ENCODE data around the gene PATJ. TPM values are rescaled to one million over a fixed set of nuclear protein-coding genes. Genes with fewer than 3 reads are reported as not detected.

The PATJ gene
- total RNA-seq, 1 experiment from 2014 or later, result 72.2 TPM

GRCh38 chr1:62117018-62117750, 374.9 kb downstream of the PATJ start:
- H3K4me1 Mint-ChIP-seq (ENCODE audit: low read depth, unreplicated experiment), result peaks cover 17% of the 10 kb centered on the region
- no peaks in the 10 kb centered on the region for H3K9me3 Mint-ChIP-seq (ENCODE audit: low read depth, unreplicated experiment)
- no peak for DNase-seq
- TF ChIP-seq CTCF (IDR thresholded peaks at IDR 0.05; ENCODE audit: unreplicated experiment), result no peak
- CTCF ChIA-PET, result no interaction called here
- H3K27me3 Mint-ChIP-seq (ENCODE audit: unreplicated experiment), result no peaks in the 10 kb centered on the region
- no TSS peak for BruUV-seq (replicated peaks)
- intact Hi-C loops (cut with micrococcal nuclease; ENCODE audit: unreplicated experiment), result no loop called here
- no peak overlapping the region for H3K27ac Mint-ChIP-seq (ENCODE audit: unreplicated experiment)
- no peak overlapping the region for H3K4me3 Mint-ChIP-seq (ENCODE audit: low read depth, unreplicated experiment)
- peaks cover 18% of the 10 kb centered on the region for H3K36me3 Mint-ChIP-seq (ENCODE audit: insufficient read depth, unreplicated experiment)

DNA sequence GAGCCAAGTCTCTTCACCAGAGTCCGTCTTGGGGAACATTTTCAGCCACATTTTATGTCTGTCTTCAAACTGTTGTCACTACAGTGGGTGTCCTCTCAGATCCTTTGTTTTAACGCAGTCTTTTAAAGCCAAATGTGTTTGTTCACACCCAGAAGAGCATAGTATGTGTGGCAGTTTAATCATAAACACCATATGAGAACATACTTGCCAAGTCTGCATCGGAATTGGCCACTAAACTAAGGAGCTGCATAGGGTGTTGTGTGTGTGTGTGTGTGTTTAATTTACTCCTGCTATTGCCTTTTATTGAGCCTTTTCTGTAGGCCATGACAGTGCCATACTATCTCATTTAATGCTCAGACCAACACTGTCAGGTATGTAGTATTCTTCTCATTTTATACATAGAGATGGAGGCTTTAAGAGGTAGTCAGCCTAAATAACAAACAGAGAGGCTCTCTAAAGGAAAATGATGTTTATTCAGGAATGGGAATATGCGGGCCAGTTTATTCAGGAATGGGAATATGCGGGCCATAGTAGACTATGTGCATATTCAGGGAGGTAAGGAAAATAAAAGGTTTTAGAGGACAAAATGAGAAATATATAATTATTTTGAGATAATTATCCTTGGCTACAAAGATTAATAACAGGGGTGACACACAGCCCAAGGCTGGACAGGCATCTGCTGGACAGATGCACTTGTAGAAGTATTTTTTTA, 384.5 kb downstream of the PATJ start:
- Mint-ChIP-seq H3K27ac (ENCODE audit: unreplicated experiment) (no peak overlapping the region), H3K27me3 (ENCODE audit: unreplicated experiment) (no peaks in the 10 kb centered on the region), H3K4me3 (ENCODE audit: low read depth, unreplicated experiment) (no peak overlapping the region), H3K9me3 (ENCODE audit: low read depth, unreplicated experiment) (no peaks in the 10 kb centered on the region), H3K36me3 (ENCODE audit: insufficient read depth, unreplicated experiment) (peaks cover 19% of the 10 kb centered on the region), H3K4me1 (ENCODE audit: low read depth, unreplicated experiment) (peaks cover 8% of the 10 kb centered on the region)
- TF ChIP-seq CTCF (IDR thresholded peaks at IDR 0.05; ENCODE audit: unreplicated experiment), result no peak
- no peak for DNase-seq
- CTCF ChIA-PET, result no interaction called here
- BruUV-seq (replicated peaks), result no TSS peak
- intact Hi-C loops (cut with micrococcal nuclease; ENCODE audit: unreplicated experiment), result no loop called here

DNA sequence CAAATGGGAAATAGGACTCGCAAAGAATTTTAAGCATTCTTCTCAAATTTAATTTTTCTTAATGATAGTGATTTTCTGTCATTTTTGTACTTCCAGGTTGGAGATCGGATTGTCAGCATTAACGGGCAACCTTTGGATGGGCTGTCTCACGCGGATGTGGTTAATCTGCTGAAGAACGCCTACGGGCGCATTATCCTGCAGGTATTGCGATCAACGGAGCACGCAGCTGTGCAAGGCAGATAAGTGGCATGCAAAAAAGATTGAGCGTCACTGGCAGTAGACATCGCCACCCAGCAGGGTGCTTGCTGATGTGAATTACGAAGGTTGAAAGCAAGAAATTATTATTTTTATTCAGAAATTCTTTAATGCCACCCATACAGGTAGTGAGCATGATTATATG, 386.5 kb downstream of the PATJ start:
- BruUV-seq (replicated peaks), result no TSS peak
- DNase-seq, result no peak
- Mint-ChIP-seq H3K4me1 (ENCODE audit: low read depth, unreplicated experiment) (no peaks in the 10 kb centered on the region), H3K27ac (ENCODE audit: unreplicated experiment) (no peak overlapping the region), H3K4me3 (ENCODE audit: low read depth, unreplicated experiment) (no peak overlapping the region), H3K27me3 (ENCODE audit: unreplicated experiment) (no peaks in the 10 kb centered on the region), H3K36me3 (ENCODE audit: insufficient read depth, unreplicated experiment) (peaks cover 11% of the 10 kb centered on the region), H3K9me3 (ENCODE audit: low read depth, unreplicated experiment) (no peaks in the 10 kb centered on the region)
- CTCF ChIA-PET, result no interaction called here
- intact Hi-C loops (cut with micrococcal nuclease; ENCODE audit: unreplicated experiment), result no loop called here
- TF ChIP-seq CTCF (IDR thresholded peaks at IDR 0.05; ENCODE audit: unreplicated experiment), result no peak

DNA sequence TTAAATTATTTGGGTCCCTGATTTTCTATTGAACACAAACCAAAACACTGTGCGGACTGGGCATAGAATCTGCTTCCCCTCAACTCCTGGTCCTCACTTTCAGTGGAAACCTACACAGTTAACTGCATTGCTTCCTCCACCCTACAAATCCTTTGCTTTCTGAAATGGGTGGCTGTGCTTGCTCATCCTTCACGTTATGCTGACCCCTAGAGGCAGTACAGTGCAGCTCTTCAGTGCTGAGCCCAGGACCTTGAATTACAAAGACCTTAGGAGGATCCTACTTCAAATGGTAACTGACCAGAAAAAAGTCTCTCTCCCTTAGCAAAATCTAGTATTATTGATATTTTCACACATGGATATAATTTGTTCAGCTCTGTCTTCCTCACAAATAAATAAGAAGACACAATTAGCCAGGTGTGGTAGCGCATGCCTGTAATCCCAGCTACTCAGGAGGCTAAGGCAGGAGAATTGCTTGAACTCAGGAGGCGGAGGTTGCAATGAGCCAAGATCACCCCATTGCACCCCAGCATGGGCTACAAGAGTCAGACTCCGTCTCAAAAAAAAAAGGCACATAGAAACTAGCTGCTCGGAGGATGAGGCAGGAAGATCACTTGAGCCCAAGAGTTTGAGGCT, 388.9 kb downstream of the PATJ start:
- Mint-ChIP-seq H3K27me3 (ENCODE audit: unreplicated experiment) (no peaks in the 10 kb centered on the region), H3K4me1 (ENCODE audit: low read depth, unreplicated experiment) (no peaks in the 10 kb centered on the region), H3K36me3 (ENCODE audit: insufficient read depth, unreplicated experiment) (peaks cover 25% of the 10 kb centered on the region), H3K27ac (ENCODE audit: unreplicated experiment) (no peak overlapping the region), H3K9me3 (ENCODE audit: low read depth, unreplicated experiment) (no peaks in the 10 kb centered on the region), H3K4me3 (ENCODE audit: low read depth, unreplicated experiment) (no peak overlapping the region)
- intact Hi-C loops (cut with micrococcal nuclease; ENCODE audit: unreplicated experiment), result loop anchor here (1.0 to 5.0 kb wide), 2 partner anchors 49 to 179 kb away; no protein-coding TSS in a partner anchor
- BruUV-seq (replicated peaks), result no TSS peak
- CTCF ChIA-PET, result interaction anchor here (1.0 to 2.0 kb wide), 4 partner anchors 9 to 48 kb away, joined by 3 to 8 read pairs (median 6); no protein-coding TSS in a partner anchor
- DNase-seq, result peak; percentile 53
- peak; percentile 79 for TF ChIP-seq CTCF (IDR thresholded peaks at IDR 0.05; ENCODE audit: unreplicated experiment)

Data from Calu3 (cell line).